ENCODE data around the gene TAF12.
"Not testable (repeated sequence)": the region's sequence is repeated elsewhere in the genome, so short reads cannot be mapped to it uniquely, and the experiment has no call there.

TAF12 gene

DNA sequence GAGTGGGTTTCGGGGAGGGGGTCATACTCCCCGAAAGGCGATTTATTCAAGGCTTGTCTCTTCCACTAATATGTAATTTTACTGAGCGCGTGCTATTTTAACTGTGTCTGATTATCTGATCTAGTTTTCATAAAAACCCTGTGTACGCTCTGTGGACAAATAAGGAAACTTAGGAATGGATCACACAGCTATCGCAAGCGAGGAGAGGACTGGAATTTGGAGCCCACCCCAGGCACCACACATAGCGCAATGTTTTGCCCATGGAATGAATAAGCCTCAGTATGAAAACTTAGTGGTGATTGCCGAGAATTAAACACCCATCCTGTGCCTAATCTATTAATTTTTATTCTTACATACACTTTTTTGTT lies 60.6 kb downstream of the TAF12 start:
- no peak for DNase-seq (ENCODE audit: low read depth in 2 of 3, low spot score in 1 of 3)

- peak; percentile 91 to 93 (median 93) for DNase-seq (ENCODE audit: low read depth in 2 of 3, low spot score in 1 of 3)
Observed at GRCh38 chr1:28581531-28582247, 61.2 kb downstream of the TAF12 start.

GRCh38 chr1:28580722-28581530 lies 61.9 kb downstream of the TAF12 start:
- peak in 2 of 3 donors; percentile 32 to 34 for DNase-seq (ENCODE audit: low read depth in 2 of 3, low spot score in 1 of 3)

- DNase-seq (ENCODE audit: low read depth in 2 of 3, low spot score in 1 of 3), result no peak
Observed at GRCh38 chr1:28579401-28579800, 63.5 kb downstream of the TAF12 start.

DNA sequence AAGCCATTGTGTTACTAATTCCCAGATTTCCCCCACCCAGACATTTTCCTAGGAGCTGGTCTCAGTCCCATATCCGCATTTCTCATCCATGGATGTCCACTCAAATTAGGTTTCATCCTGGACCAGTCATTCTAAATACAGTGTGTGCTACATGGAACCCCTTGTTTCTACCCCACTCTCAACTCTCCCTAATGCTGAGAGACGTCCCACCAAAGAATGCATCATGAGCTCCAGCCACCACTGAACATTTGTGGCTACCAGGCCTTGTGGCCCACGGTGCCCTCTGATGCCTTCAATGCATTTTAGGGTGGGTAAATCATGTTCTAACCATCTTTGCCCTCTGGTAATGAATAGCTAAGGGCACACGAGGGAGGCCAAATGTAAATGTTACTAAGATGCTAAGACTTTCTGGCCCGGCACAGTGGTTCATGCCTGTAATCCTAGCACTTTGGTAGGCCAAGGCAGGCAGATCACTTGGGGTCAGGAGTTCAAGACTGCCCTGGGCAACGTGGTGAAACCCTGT lies 64.1 kb downstream of the TAF12 start:
- no peak for DNase-seq (ENCODE audit: low read depth in 2 of 3, low spot score in 1 of 3)

GRCh38 chr1:28577738-28578536 lies 64.9 kb downstream of the TAF12 start:
- DNase-seq (ENCODE audit: low read depth in 2 of 3, low spot score in 1 of 3), result no peak

DNA sequence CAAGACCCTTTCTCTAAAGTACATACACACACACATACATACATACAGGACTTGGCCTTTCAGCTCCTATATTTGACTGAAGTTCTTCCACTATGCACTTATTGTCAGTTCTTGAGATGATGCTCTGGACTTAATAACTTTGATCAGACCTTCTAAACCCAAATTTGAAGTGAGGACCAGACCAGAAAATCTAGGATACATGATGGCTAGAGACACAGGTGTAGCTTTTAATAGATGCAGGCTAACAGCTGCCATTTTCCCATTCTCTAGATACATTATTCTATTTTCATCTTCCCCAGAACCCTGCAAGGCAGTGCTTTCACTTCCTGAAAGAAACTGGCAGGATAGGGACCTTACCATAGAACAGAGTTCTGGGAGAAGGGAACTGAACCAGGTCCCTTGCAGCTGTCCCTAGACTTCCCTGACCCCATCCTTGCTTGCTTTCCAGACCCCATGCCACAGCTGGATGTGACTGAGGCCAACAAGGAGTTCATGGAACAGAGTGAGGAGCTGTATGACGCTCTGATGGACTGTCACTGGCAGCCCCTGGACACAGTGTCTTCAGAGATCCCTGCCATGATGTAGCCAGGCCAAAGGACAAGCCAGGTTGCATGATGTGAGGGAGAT lies 65.7 kb downstream of the TAF12 start:
- DNase-seq (ENCODE audit: low read depth in 2 of 3, low spot score in 1 of 3), result no peak

DNA sequence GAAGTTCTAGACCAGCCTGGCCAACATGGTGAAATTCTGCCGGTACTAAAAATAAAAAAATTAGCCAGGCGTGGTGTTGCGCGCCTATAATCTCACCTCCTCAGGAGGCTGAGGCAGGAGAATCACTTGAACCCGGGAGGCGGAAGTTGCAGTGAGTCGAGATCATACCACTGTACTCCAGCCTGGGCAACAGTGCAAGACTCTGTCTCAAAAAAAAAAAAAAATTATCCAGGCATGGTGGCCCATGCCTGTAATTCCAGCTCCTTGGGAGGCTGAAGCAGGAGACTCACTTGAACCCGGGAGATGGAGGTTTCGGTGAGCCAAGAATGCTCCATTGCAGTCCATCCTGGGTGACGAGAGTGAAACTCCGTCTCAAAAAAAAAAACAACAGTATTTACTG lies 69.3 kb downstream of the TAF12 start:
- DNase-seq (ENCODE audit: low read depth in 2 of 3, low spot score in 1 of 3), result no peak

GRCh38 chr1:28572891-28573290 lies 70.0 kb downstream of the TAF12 start:
- not testable (repeated sequence) for DNase-seq (ENCODE audit: low read depth in 2 of 3, low spot score in 1 of 3)

- DNase-seq (ENCODE audit: low read depth in 2 of 3, low spot score in 1 of 3), result no peak
Observed at GRCh38 chr1:28571911-28572310, 71.0 kb downstream of the TAF12 start.

DNA sequence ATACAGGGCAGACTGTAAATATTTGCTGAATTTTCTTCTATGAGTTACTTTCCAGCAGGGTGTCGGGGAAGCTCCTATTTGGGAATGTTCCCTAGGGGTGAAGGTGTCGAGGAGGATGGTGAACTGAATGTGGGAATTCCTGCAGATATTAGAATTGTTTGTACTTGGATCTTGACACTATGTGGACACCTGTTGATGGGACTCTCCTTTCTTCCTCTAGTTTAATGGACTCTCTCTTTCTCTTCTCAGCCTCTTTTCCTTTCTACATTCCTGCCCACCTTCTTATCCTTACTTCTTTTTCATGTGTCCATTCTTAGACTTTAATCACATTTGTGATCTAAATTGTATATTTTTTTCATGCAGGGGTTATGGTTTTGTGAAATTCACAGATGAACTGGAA lies 75.9 kb downstream of the TAF12 start:
- DNase-seq (ENCODE audit: low read depth in 2 of 3, low spot score in 1 of 3), result no peak

GRCh38 chr1:28565726-28566125 lies 77.1 kb downstream of the TAF12 start:
- DNase-seq (ENCODE audit: low read depth in 2 of 3, low spot score in 1 of 3), result no peak

- DNase-seq (ENCODE audit: low read depth in 2 of 3, low spot score in 1 of 3), result no peak
Observed at GRCh38 chr1:28565040-28565439, 77.8 kb downstream of the TAF12 start.

DNA sequence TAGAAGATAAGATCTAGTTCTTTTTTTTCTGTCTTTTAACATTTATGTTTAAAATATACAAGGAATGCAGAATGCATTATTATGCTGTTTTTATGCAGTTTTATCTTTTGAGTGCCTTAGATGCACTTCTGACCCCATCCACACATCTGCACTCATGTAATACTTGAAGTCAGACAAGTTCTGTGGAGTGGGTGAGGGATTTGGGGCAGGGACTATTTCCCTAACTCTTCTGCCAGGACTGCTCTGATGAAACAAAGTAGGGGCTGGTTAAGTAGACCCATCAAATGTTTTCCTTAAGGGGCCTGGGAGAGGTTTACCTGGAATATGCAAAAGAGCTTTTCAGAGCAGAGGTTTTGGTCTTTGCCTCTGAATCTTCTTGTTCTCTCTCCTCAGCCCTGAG lies 78.6 kb downstream of the TAF12 start:
- no peak for DNase-seq (ENCODE audit: low read depth in 2 of 3, low spot score in 1 of 3)

GRCh38 chr1:28560886-28561285 lies 82.0 kb downstream of the TAF12 start:
- DNase-seq (ENCODE audit: low read depth in 2 of 3, low spot score in 1 of 3), result no peak
